ENCODE measurements around the gene ZMYND19.
"Not testable (repeated sequence)": the region's sequence is repeated elsewhere in the genome, so short reads cannot be mapped to it uniquely, and the experiment has no call there.

Gene ZMYND19

DNA sequence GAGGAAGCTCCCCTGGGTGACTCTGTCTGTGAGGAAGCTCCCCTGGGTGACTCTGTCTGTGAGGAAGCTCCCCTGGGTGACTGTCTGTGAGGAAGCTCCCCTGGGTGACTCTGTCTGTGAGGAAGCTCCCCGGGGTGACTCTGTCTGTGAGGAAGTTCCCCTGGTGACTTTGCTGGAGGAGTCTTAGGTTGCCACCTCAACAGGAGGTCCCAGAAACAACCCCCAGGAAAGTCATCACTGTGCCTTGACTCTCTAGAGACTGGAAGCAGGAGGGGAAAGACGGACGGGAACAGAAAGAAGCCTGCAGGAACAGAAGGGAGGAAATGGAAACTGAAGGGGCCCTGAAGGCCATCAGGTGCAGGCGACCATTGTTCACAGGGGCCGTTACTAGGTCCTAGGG is 21.9 kb downstream of the ZMYND19 start:
- DNase-seq (ENCODE audit: low read depth); H3K9me3 ChIP-seq (ENCODE audit: control insufficient read depth, low read length); H3K4me1 ChIP-seq (ENCODE audit: control insufficient read depth, insufficient read depth, low read length); H3K27me3 ChIP-seq (replicated peaks; ENCODE audit: control insufficient read depth, insufficient read depth, low read length); H3K4me3 ChIP-seq (ENCODE audit: low read length); H3K9ac ChIP-seq (ENCODE audit: low read length): not testable (repeated sequence)
- peaks cover 27% of the 10 kb centered on the region for H3K36me3 ChIP-seq (ENCODE audit: control insufficient read depth, insufficient read depth, low read length, severe bottlenecking)

DNA sequence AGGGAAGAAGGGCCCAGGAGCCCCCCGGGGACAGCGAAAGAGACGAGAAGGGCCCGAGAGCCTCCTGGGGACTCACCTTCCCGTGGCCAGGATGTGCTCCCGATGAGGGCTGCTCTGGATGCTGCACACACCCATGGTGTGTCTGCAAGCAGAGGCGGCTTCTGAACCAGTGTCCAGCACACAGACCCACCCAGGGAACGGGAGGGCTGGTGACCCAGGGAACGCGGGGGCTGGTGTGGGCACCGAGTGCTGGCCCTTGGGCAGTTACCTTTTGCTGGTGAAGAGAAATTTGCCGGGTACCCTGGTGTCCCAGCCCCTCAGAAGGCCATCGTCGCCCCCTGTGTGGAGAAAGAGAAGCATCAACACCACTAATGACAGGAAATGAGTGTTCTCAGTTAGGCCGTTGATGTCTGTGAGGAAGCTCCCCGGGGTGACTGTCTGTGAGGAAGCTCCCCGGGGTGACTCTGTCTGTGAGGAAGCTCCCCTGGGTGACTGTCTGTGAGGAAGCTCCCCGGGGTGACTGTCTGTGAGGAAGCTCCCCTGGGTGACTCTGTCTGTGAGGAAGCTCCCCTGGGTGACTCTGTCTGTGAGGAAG is 25.4 kb downstream of the ZMYND19 start:
- no peaks in the 10 kb centered on the region for H3K27me3 ChIP-seq (replicated peaks; ENCODE audit: control insufficient read depth, insufficient read depth, low read length)
- no peaks in the 10 kb centered on the region for H3K9me3 ChIP-seq (ENCODE audit: control insufficient read depth, low read length)
- H3K4me3 ChIP-seq (ENCODE audit: low read length): no peak overlapping the region
- no peak overlapping the region for H3K9ac ChIP-seq (ENCODE audit: low read length)
- H3K4me1 ChIP-seq (ENCODE audit: control insufficient read depth, insufficient read depth, low read length): no peaks in the 10 kb centered on the region
- H3K36me3 ChIP-seq (ENCODE audit: control insufficient read depth, insufficient read depth, low read length, severe bottlenecking): peaks cover 25% of the 10 kb centered on the region
- DNase-seq (ENCODE audit: low read depth): no peak

DNA sequence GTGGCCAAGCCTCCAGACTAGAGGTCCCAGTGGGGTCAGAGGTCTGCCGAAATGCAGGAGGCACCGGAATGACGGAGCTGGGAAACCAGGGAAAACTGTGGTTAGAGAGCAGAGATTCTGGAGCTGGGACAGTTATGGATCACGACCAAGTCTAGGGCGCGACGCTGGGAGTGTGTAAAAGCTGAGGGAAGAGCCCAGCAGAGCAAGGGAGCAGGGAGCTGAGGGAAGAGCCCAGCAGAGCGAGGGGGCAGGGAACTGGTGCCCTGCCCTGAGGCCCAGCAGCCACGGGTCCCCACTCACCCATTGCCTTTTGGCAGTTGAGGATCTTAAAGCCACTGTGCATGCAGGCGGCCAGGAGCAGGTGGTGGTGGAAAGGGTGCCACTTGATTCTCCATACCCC is 26.2 kb downstream of the ZMYND19 start:
- Histone ChIP-seq H3K4me3 (ENCODE audit: low read length) (no peak overlapping the region), H3K36me3 (ENCODE audit: control insufficient read depth, insufficient read depth, low read length, severe bottlenecking) (peaks cover 25% of the 10 kb centered on the region), H3K9ac (ENCODE audit: low read length) (no peak overlapping the region), H3K4me1 (ENCODE audit: control insufficient read depth, insufficient read depth, low read length) (no peaks in the 10 kb centered on the region), H3K9me3 (ENCODE audit: control insufficient read depth, low read length) (no peaks in the 10 kb centered on the region), H3K27me3 (replicated peaks; ENCODE audit: control insufficient read depth, insufficient read depth, low read length) (no peaks in the 10 kb centered on the region)
- DNase-seq (ENCODE audit: low read depth): no peak

DNA sequence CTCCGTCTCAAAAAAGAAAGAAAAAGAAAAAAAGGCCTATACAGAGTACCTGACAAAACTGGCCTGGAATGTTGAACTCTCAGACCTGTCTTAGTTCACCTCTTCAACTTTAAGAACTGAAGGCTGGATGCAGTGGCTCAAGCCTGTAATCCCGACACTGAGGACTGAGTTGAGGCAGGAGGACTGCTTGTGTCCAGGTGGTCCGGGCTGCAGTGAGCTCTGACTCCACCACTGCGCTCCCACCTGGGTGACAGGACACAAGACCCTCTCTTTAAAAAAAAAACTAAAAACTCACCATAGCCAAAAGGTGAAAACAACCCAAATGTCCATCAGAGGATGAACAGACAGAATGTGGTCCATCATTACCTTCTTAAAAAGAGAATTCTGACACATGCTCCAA is 32.2 kb downstream of the ZMYND19 start:
- H3K9ac ChIP-seq (ENCODE audit: low read length): no peak overlapping the region
- no peak overlapping the region for H3K4me3 ChIP-seq (ENCODE audit: low read length)
- H3K36me3 ChIP-seq (ENCODE audit: control insufficient read depth, insufficient read depth, low read length, severe bottlenecking): peaks cover 37% of the 10 kb centered on the region
- no peak for DNase-seq (ENCODE audit: low read depth)
- no peaks in the 10 kb centered on the region for H3K4me1 ChIP-seq (ENCODE audit: control insufficient read depth, insufficient read depth, low read length)
- H3K9me3 ChIP-seq (ENCODE audit: control insufficient read depth, low read length): no peaks in the 10 kb centered on the region
- H3K27me3 ChIP-seq (replicated peaks; ENCODE audit: control insufficient read depth, insufficient read depth, low read length): no peaks in the 10 kb centered on the region

DNA sequence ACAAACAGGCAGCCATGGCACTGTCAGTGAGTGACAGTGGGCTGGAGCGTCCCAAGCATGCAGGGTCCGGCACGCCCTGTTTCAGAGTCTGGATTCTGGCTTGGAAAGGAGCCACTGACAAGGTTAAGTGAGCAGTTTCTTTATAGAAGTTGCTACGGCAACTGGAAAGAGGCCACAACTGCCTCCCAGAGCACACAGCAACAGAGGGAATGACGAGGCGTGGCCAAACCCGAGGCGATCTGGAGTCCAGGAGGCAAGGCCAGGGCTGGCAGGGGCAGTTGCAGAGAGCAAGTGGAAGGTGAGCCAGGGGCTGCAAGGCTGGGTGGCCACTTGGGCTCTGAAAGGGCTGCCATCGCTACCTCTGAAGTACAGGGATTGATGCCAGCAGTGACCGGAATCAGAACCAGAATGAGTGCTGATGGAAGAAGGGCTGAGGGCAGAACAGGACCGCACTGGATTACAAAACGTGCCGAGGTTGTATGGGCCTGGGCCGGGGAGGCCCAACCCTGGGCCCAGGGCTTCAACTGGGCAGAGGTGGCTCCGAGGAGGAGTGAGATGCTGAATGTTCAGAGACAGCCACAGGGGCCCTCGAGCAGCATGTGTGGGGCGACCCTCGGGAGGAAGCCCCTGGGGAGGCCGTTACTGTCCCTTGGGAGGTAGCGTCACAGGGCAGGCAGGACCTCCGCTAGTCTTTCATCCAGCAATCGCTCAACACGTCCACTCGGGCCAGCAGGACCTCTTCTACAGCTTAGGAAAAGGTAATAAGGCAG is 34.1 kb downstream of the ZMYND19 start:
- no peak overlapping the region for H3K9ac ChIP-seq (ENCODE audit: low read length)
- no peaks in the 10 kb centered on the region for H3K27me3 ChIP-seq (replicated peaks; ENCODE audit: control insufficient read depth, insufficient read depth, low read length)
- DNase-seq (ENCODE audit: low read depth): no peak
- H3K36me3 ChIP-seq (ENCODE audit: control insufficient read depth, insufficient read depth, low read length, severe bottlenecking): peaks cover 29% of the 10 kb centered on the region
- H3K4me3 ChIP-seq (ENCODE audit: low read length): no peak overlapping the region
- H3K9me3 ChIP-seq (ENCODE audit: control insufficient read depth, low read length): no peaks in the 10 kb centered on the region
- H3K4me1 ChIP-seq (ENCODE audit: control insufficient read depth, insufficient read depth, low read length): no peaks in the 10 kb centered on the region

DNA sequence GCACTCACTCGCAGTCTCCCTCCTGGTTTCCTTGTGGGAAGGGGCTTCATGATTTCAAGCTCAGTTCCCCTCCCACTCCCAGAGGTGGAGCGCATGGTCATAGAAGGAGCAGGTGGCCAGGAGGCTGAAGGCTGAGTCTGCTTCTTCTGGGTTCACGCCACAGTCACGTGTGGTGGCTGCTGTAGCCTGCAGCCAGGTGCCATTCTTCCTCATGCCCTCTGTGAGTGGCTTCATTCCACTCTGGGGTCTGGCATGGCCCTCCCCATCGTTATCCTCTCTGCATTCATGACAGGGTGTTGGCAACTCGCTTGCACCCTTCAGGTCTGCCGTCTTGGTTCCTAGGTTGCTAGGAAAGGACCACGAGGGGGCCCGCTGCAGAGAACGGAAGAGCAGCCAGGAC is 35.1 kb downstream of the ZMYND19 start:
- no peak for DNase-seq (ENCODE audit: low read depth)
- H3K27me3 ChIP-seq (replicated peaks; ENCODE audit: control insufficient read depth, insufficient read depth, low read length): no peaks in the 10 kb centered on the region
- no peak overlapping the region for H3K9ac ChIP-seq (ENCODE audit: low read length)
- H3K36me3 ChIP-seq (ENCODE audit: control insufficient read depth, insufficient read depth, low read length, severe bottlenecking): peaks cover 29% of the 10 kb centered on the region
- H3K4me3 ChIP-seq (ENCODE audit: low read length): no peak overlapping the region
- no peaks in the 10 kb centered on the region for H3K9me3 ChIP-seq (ENCODE audit: control insufficient read depth, low read length)
- H3K4me1 ChIP-seq (ENCODE audit: control insufficient read depth, insufficient read depth, low read length): peaks cover under 1% of the 10 kb centered on the region

DNA sequence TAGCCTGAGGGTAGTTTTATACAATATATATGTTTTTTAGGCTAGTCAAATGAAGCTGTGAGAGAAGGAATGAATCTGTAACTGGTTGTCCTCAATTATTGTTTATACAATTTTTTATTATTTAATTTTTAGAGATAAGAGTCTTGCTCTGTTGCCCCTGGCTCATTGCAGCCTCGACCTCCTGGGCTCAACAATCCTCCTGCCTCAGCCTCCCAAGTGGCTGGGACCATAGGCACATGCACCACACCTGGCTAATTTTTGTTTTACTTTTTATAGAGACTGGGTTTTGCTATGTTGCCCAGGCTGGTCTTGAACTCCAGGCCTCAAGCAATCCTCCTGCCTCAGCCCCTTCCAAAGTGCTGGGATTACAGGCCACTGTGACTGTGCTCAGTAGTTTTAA is 36.0 kb downstream of the ZMYND19 start:
- no peak overlapping the region for H3K4me3 ChIP-seq (ENCODE audit: low read length)
- H3K36me3 ChIP-seq (ENCODE audit: control insufficient read depth, insufficient read depth, low read length, severe bottlenecking): peaks cover 29% of the 10 kb centered on the region

DNA sequence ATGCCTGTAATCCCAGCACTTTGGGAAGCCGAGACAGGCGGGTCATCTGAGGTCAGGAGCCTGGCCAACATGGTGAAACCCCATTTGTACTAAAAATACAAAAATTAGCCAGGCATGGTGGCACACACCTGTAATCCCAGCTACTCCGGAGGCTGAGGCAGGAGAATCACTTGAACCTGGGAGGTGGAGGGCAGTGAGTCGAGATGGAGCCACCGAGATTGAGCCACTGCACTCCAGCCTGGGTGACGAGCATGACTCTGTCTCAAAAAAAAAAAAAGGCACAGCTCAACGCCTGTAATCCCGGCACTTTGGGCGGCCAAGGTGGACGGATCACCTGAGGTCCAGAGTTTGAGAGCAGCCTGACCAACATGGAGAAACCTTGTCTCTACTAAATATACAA is 36.7 kb downstream of the ZMYND19 start:
- H3K9ac ChIP-seq (ENCODE audit: low read length); H3K4me3 ChIP-seq (ENCODE audit: low read length); DNase-seq (ENCODE audit: low read depth); H3K9me3 ChIP-seq (ENCODE audit: control insufficient read depth, low read length); H3K27me3 ChIP-seq (replicated peaks; ENCODE audit: control insufficient read depth, insufficient read depth, low read length): not testable (repeated sequence)
- peaks cover 29% of the 10 kb centered on the region for H3K36me3 ChIP-seq (ENCODE audit: control insufficient read depth, insufficient read depth, low read length, severe bottlenecking)
- H3K4me1 ChIP-seq (ENCODE audit: control insufficient read depth, insufficient read depth, low read length): peaks cover 12% of the 10 kb centered on the region

More for the DNA sequence above, 36.0 kb downstream of the ZMYND19 start:
- Histone ChIP-seq H3K9ac (ENCODE audit: low read length) (no peak overlapping the region), H3K27me3 (replicated peaks; ENCODE audit: control insufficient read depth, insufficient read depth, low read length) (no peaks in the 10 kb centered on the region), H3K9me3 (ENCODE audit: control insufficient read depth, low read length) (no peaks in the 10 kb centered on the region), H3K4me1 (ENCODE audit: control insufficient read depth, insufficient read depth, low read length) (peaks cover 8% of the 10 kb centered on the region)
- no peak for DNase-seq (ENCODE audit: low read depth)

DNA sequence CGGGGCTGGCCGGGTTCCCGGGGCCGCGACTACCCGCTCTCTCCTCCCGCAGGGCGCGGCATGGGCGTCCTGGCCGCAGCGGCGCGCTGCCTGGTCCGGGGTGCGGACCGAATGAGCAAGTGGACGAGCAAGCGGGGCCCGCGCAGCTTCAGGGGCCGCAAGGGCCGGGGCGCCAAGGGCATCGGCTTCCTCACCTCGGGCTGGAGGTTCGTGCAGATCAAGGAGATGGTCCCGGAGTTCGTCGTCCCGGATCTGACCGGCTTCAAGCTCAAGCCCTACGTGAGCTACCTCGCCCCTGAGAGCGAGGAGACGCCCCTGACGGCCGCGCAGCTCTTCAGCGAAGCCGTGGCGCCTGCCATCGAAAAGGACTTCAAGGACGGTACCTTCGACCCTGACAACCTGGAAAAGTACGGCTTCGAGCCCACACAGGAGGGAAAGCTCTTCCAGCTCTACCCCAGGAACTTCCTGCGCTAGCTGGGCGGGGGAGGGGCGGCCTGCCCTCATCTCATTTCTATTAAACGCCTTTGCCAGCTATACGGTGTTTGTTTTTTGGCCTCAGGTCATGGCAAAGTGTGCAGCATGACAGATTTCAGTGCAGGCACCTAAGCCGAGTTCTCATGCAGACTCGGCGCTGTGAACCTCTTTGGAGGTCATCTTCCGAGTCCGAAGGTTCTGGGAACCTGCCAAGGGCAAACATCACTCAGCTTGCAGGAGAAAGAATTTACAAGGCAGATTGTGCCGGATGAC is 38.1 kb downstream of the ZMYND19 start:
- H3K27me3 ChIP-seq (replicated peaks; ENCODE audit: control insufficient read depth, insufficient read depth, low read length): no peaks in the 10 kb centered on the region
- no peaks in the 10 kb centered on the region for H3K9me3 ChIP-seq (ENCODE audit: control insufficient read depth, low read length)
- H3K4me1 ChIP-seq (ENCODE audit: control insufficient read depth, insufficient read depth, low read length): peaks cover 23% of the 10 kb centered on the region
- peaks cover 23% of the 10 kb centered on the region for H3K36me3 ChIP-seq (ENCODE audit: control insufficient read depth, insufficient read depth, low read length, severe bottlenecking)
- peak overlapping the region; percentile 87 for H3K9ac ChIP-seq (ENCODE audit: low read length)
- peak overlapping the region; percentile 86 for H3K4me3 ChIP-seq (ENCODE audit: low read length)
- no peak for DNase-seq (ENCODE audit: low read depth)

DNA sequence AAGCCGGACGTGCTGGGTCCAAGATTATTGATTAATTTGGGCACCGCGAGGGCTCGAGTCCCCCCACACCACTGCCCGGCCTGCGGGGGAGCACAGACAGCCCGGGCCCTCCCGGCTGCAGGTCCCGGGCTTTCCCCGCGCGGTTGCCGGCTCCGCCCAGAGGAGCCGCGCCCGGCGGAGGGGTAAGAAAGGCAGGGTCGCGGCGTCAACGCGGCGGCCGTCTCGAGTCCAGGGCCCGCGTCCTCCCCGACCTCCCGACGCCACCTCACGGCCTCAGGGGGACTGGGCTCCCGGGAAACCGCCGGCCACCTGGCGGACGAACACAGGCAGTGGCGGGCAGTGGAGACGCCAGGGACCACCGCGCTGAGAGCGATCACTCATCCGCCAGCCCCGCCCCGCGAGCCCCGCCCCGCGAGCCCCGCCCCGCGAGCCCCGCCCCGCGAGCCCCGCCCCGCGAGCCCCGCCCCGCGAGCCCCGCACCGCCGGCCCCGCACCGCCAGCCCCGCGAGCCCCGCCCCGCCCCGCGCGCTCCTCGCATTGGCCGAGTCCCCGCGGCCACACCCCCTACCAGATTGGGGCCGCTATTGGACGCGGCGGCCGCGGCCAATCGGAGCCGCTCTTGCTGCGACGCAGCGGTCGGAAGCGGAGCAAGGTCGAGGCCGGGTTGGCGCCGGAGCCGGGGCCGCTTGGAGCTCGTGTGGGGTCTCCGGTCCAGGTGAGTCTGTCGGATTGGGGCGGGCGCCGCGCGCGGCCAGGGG is 38.9 kb downstream of the ZMYND19 start, which contains the start of gene MRPL41:
MRPL41 (plus strand) TSS at position 616 of the 758 bp plus-strand sequence. CDS start 203 bp downstream, outside the sequence.
- no peaks in the 10 kb centered on the region for H3K9me3 ChIP-seq (ENCODE audit: control insufficient read depth, low read length)
- H3K4me1 ChIP-seq (ENCODE audit: control insufficient read depth, insufficient read depth, low read length): peaks cover 23% of the 10 kb centered on the region

DNA sequence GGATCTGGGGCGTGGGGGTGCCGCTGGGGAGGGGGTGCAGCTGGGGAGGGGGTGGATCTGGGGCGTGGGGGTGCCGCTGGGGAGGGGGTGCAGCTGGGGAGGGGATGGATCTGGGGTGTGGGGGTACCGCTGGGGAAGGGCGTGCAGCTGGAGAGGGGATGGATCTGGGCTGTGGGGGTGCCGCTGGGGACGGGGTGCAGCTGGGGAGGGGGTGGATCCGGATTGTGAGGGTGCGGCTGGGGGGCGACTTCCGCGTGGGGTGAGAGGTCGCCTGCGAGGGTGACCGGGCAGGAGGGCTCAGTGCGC is 39.4 kb downstream of the ZMYND19 start:
- Histone ChIP-seq H3K4me1 (ENCODE audit: control insufficient read depth, insufficient read depth, low read length) (peaks cover 25% of the 10 kb centered on the region), H3K4me3 (ENCODE audit: low read length) (peak overlapping the region; percentile 80), H3K36me3 (ENCODE audit: control insufficient read depth, insufficient read depth, low read length, severe bottlenecking) (peaks cover 18% of the 10 kb centered on the region), H3K9ac (ENCODE audit: low read length) (peak overlapping the region; percentile 78)
- H3K9me3 ChIP-seq (ENCODE audit: control insufficient read depth, low read length); H3K27me3 ChIP-seq (replicated peaks; ENCODE audit: control insufficient read depth, insufficient read depth, low read length); DNase-seq (ENCODE audit: low read depth): not testable (repeated sequence)

More for the DNA sequence above, 38.9 kb downstream of the ZMYND19 start, which contains the start of gene MRPL41:
- peak within 1 kb of the TSS; percentile 87 for H3K9ac ChIP-seq (ENCODE audit: low read length)
- no peaks in the 10 kb centered on the region for H3K27me3 ChIP-seq (replicated peaks; ENCODE audit: control insufficient read depth, insufficient read depth, low read length)
- peaks cover 23% of the 10 kb centered on the region for H3K36me3 ChIP-seq (ENCODE audit: control insufficient read depth, insufficient read depth, low read length, severe bottlenecking)
- DNase-seq (ENCODE audit: low read depth): peak; percentile 97
- peak within 1 kb of the TSS; percentile 86 for H3K4me3 ChIP-seq (ENCODE audit: low read length)

All from adipocyte (in vitro differentiated cells).